Left ventricle myocardium inferior (tissue), 1 donor: ENCODE data around the gene BMP2K. TPM values are rescaled to one million over a fixed set of nuclear protein-coding genes. Genes with fewer than 3 reads are reported as not detected.
"Not testable (repeated sequence)": the region's sequence is repeated elsewhere in the genome, so short reads cannot be mapped to it uniquely, and the experiment has no call there.

ENCODE experiments used
- DNase-seq: peaks from one replicate; pipeline ENCODE4 v3.0.0-alpha.2; 2020
- H3K27ac ChIP-seq: fragments of 200-600 bp; replicated peaks from 2 replicates; pipeline ENCODE4 v1.8.0; 2021
- H3K27me3 ChIP-seq: fragments of 200-600 bp; 2 replicates; pipeline ENCODE4 v1.8.0; 2021; ENCODE audit warnings: low read depth
- H3K36me3 ChIP-seq: fragments of 200-600 bp; 2 replicates; pipeline ENCODE4 v1.8.0; 2021
- H3K4me1 ChIP-seq: fragments of 200-600 bp; 2 replicates; pipeline ENCODE4 v1.8.0; 2021
- H3K4me3 ChIP-seq: fragments of 200-600 bp; 2 replicates; pipeline ENCODE4 v1.8.0; 2021; ENCODE audit warnings: mild to moderate bottlenecking, moderate library complexity
- H3K9me3 ChIP-seq: fragments of 200-600 bp; replicated peaks from 2 replicates; pipeline ENCODE4 v1.8.0; 2021
- intact Hi-C: fragments of 100-400 bp; cut with micrococcal nuclease; formaldehyde crosslinking; loops from one replicate; pipeline ENCODE4 v1.11.0; 2022
- total RNA-seq: library from RNA; stranded (reverse); fragmentation: NEBNext Ultra II Directional; extraction: Animal tissue kit (Norgen Biotek cat#: 25700); gene quantifications from one replicate; pipeline ENCODE4 v1.2.1, GENCODE V29; 2021
- TF ChIP-seq, protein P1 (sequence below): fragments of 200-600 bp; IDR thresholded peaks from 2 replicates; pipeline ENCODE4 v1.8.0; 2021; ENCODE audit warnings: antibody characterized with exemption, mild to moderate bottlenecking, borderline replicate concordance
- donor health status: DM: no; HTN: yes; CAD: no; lungs with severe emphysema.

Gene BMP2K
- total RNA-seq, 1 donor from 2014 or later: 16.2 TPM

DNA sequence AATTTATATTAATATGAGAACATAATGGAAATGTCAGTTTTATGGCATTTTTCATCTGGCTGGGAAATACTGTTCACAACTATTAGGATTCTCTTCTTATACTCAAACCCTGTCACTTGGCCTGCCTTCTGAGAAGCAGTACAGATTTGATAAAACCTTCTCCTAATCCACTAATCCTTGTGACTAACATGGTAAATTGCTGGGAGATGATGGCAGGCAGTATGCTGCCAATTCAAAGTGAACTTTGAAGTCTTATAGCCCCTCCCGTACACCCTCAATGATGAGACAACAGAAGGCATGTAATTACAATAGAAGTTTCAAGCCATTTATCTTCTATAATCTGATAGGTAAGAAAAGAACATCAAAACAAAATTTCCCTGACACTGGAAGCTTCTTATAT is 126.1 kb downstream of the BMP2K start:
- no peaks in the 10 kb centered on the region for H3K27me3 ChIP-seq
- TF ChIP-seq, protein P1, sequence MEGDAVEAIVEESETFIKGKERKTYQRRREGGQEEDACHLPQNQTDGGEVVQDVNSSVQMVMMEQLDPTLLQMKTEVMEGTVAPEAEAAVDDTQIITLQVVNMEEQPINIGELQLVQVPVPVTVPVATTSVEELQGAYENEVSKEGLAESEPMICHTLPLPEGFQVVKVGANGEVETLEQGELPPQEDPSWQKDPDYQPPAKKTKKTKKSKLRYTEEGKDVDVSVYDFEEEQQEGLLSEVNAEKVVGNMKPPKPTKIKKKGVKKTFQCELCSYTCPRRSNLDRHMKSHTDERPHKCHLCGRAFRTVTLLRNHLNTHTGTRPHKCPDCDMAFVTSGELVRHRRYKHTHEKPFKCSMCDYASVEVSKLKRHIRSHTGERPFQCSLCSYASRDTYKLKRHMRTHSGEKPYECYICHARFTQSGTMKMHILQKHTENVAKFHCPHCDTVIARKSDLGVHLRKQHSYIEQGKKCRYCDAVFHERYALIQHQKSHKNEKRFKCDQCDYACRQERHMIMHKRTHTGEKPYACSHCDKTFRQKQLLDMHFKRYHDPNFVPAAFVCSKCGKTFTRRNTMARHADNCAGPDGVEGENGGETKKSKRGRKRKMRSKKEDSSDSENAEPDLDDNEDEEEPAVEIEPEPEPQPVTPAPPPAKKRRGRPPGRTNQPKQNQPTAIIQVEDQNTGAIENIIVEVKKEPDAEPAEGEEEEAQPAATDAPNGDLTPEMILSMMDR: no peak
- H3K9me3 ChIP-seq: no peaks in the 10 kb centered on the region
- no peak for DNase-seq
- no peaks in the 10 kb centered on the region for H3K36me3 ChIP-seq
- H3K4me3 ChIP-seq: no peak overlapping the region
- H3K4me1 ChIP-seq: no peaks in the 10 kb centered on the region
- no peak overlapping the region for H3K27ac ChIP-seq
- intact Hi-C loops: no loop called here

DNA sequence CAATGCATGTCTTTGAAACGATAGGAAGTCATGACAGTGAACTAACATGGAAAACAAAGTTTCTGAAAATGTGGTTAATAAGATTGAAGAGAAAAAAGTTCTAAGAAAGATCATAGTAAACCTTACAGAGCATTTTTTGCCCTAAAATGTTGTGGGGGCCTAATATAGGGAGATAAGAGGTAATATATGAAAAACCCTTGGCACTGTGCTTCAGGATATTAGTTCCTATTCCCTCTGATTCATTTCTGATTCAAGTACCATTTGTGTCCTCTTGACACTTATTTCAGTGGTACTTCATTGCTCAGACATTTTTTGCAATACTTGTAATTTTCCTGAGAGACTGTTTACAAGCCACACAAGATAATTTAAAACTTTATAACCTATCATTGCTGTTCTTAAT is 128.0 kb downstream of the BMP2K start:
- Histone ChIP-seq H3K36me3 (no peaks in the 10 kb centered on the region), H3K27ac (no peak overlapping the region), H3K4me3 (no peak overlapping the region), H3K27me3 (no peaks in the 10 kb centered on the region), H3K4me1 (no peaks in the 10 kb centered on the region), H3K9me3 (no peaks in the 10 kb centered on the region)
- intact Hi-C loops: no loop called here
- no peak for DNase-seq
- TF ChIP-seq, protein P1: no peak

DNA sequence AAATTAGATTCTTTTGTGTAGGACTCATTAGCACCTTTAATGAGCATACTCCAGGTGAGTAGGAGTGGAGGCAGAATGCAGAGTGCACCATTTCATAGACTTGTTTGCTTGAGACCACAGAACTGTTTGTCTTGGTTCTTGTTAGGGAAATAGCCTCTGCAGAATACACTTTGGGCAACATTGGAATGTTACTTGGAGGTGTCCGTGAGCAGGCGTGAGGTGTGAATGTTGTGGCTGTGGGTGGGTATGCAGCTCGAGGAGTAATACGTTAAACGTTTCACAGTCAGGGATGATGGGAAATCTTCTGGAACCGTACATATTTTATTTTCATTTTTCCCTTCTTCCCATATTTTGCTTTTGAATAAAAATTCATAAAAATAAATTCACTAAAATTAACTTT is 131.5 kb downstream of the BMP2K start:
- TF ChIP-seq, protein P1: no peak
- Histone ChIP-seq H3K27ac (no peak overlapping the region), H3K9me3 (no peaks in the 10 kb centered on the region), H3K4me3 (no peak overlapping the region), H3K4me1 (no peaks in the 10 kb centered on the region), H3K36me3 (peaks cover 26% of the 10 kb centered on the region), H3K27me3 (no peaks in the 10 kb centered on the region)
- no peak for DNase-seq
- intact Hi-C loops: no loop called here

DNA sequence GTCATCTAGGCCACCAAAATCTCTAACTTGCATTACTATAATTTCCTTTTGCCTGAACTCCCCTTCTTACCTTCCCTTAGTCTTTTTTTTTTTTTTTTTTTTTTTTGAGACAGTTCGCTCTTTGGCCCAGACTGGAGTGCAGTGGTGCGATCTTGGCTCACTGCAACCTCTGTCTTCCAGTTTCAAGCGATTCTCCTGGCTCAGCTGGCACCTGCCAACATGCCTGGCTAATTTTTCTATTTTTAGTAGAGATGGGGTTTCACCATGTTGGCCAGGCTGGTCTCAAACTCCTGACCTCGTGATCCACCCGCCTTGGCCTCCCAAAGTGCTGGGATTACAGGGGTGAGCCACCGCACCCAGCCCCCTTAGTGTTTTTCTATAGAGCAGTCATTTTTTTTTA is 132.8 kb downstream of the BMP2K start:
- peaks cover 34% of the 10 kb centered on the region for H3K36me3 ChIP-seq
- DNase-seq, H3K4me1 ChIP-seq, H3K27me3 ChIP-seq, H3K9me3 ChIP-seq, H3K4me3 ChIP-seq, intact Hi-C loops, H3K27ac ChIP-seq: not testable (repeated sequence)

DNA sequence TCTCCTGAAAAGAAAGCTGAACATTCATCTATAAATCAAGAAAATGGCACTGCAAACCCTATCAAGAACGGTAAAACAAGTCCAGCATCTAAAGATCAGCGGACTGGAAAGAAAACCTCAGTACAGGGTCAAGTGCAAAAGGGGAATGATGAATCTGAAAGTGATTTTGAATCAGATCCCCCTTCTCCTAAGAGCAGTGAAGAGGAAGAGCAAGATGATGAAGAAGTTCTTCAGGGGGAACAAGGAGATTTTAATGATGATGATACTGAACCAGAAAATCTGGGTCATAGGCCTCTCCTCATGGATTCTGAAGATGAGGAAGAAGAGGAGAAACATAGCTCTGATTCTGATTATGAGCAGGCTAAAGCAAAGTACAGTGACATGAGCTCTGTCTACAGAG is 134.5 kb downstream of the BMP2K start:
- Histone ChIP-seq H3K27ac (no peak overlapping the region), H3K4me1 (no peaks in the 10 kb centered on the region), H3K4me3 (no peak overlapping the region), H3K27me3 (no peaks in the 10 kb centered on the region), H3K9me3 (no peaks in the 10 kb centered on the region), H3K36me3 (peaks cover 35% of the 10 kb centered on the region)
- TF ChIP-seq, protein P1: no peak
- intact Hi-C loops: no loop called here
- no peak for DNase-seq

DNA sequence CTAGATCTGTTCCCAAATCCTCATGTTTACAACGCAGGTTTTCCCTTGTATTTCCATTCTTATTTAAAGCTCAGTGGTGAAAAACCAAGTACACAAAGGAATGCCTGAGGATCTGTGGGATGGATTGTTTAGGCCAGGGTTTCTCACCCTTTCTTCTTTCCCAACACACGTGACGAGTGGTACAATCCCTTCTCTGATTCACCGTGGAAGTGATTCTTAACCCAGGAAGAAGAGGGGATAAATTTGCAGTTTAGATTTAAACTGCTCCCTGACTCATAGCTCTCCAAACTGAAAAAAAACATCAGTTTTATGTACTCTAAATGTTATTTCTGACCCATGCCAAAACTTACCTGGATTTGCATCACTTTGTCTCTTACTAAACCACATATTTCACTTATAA is 146.1 kb downstream of the BMP2K start:
- TF ChIP-seq, protein P1: no peak
- Histone ChIP-seq H3K27ac (no peak overlapping the region), H3K27me3 (no peaks in the 10 kb centered on the region), H3K36me3 (peaks cover 24% of the 10 kb centered on the region), H3K4me3 (no peak overlapping the region), H3K9me3 (no peaks in the 10 kb centered on the region), H3K4me1 (peaks cover 7% of the 10 kb centered on the region)
- intact Hi-C loops: no loop called here
- no peak for DNase-seq
